Right lobe of liver (tissue), 4 donors: Measurements from ENCODE around the gene CDH7.

Experiments used
- CTCF ChIP-seq, 4 donors: fragments of 200-600 bp in 3 of 4; fragments of 450-650 bp in 1 of 4; IDR thresholded peaks; one replicate each; pipeline versions ENCODE4 v1.5.1 to v1.8.0; 2016 to 2022; ENCODE audit warnings: antibody characterized with exemption in 4 of 4, mild to moderate bottlenecking in 2 of 4
- POLR2A ChIP-seq: fragments of 450-650 bp; IDR thresholded peaks from one replicate; pipeline ENCODE4 v1.6.1; 2017; ENCODE audit warnings: antibody characterized with exemption, mild to moderate bottlenecking
- donor health status: DM: no; HTN: no; CAD: no.
- donor health status: DM: no; HTN: no; CAD: no.
- donor health status: DM: no; HTN: yes; CAD: no.

GRCh38 chr18:65790604-65791003, 39.8 kb downstream of the CDH7 start:
- TF ChIP-seq CTCF (IDR thresholded peaks at IDR 0.05): no peak
- no peak for TF ChIP-seq POLR2A
